ENCODE results near the gene ACSL3.

DNA sequence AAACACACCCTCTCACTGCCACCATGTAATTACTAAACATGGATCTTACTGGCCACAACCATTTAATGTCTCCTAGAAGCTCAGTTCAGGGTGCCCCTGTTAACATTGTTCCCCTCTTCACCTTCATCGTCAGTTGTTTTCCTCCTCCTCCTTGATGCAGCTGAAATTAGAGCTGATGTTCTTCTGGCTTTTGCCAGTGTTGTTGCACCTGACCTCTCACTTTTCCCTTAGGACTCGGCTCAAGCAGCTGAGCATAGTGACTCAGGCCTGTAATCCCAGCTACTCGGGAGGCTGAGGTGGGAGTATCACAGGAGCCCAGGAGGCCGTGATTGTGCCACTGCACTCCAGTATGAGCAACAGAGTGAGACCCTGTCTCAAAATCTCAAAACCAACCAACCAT lies 70.8 kb downstream of the ACSL3 start:
- TF ChIP-seq, protein P1, sequence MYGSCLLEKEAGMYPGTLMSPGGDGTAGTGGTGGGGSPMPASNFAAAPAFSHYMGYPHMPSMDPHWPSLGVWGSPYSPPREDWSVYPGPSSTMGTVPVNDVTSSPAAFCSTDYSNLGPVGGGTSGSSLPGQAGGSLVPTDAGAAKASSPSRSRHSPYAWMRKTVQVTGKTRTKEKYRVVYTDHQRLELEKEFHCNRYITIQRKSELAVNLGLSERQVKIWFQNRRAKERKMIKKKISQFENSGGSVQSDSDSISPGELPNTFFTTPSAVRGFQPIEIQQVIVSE (CRISPR knock-in tag; IDR thresholded peaks at IDR 0.05; ENCODE audit: borderline replicate concordance), result no peak
- TF ChIP-seq, protein P2, sequence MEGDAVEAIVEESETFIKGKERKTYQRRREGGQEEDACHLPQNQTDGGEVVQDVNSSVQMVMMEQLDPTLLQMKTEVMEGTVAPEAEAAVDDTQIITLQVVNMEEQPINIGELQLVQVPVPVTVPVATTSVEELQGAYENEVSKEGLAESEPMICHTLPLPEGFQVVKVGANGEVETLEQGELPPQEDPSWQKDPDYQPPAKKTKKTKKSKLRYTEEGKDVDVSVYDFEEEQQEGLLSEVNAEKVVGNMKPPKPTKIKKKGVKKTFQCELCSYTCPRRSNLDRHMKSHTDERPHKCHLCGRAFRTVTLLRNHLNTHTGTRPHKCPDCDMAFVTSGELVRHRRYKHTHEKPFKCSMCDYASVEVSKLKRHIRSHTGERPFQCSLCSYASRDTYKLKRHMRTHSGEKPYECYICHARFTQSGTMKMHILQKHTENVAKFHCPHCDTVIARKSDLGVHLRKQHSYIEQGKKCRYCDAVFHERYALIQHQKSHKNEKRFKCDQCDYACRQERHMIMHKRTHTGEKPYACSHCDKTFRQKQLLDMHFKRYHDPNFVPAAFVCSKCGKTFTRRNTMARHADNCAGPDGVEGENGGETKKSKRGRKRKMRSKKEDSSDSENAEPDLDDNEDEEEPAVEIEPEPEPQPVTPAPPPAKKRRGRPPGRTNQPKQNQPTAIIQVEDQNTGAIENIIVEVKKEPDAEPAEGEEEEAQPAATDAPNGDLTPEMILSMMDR (IDR thresholded peaks at IDR 0.05), result no peak
- TF ChIP-seq, protein P3, sequence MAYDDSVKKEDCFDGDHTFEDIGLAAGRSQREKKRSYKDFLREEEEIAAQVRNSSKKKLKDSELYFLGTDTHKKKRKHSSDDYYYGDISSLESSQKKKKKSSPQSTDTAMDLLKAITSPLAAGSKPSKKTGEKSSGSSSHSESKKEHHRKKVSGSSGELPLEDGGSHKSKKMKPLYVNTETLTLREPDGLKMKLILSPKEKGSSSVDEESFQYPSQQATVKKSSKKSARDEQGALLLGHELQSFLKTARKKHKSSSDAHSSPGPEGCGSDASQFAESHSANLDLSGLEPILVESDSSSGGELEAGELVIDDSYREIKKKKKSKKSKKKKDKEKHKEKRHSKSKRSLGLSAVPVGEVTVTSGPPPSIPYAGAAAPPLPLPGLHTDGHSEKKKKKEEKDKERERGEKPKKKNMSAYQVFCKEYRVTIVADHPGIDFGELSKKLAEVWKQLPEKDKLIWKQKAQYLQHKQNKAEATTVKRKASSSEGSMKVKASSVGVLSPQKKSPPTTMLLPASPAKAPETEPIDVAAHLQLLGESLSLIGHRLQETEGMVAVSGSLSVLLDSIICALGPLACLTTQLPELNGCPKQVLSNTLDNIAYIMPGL (CRISPR knock-in tag; IDR thresholded peaks at IDR 0.05), result no peak
- TF ChIP-seq FOXK1 (CRISPR knock-in tag; IDR thresholded peaks at IDR 0.05), result no peak
- TF ChIP-seq, protein P4, sequence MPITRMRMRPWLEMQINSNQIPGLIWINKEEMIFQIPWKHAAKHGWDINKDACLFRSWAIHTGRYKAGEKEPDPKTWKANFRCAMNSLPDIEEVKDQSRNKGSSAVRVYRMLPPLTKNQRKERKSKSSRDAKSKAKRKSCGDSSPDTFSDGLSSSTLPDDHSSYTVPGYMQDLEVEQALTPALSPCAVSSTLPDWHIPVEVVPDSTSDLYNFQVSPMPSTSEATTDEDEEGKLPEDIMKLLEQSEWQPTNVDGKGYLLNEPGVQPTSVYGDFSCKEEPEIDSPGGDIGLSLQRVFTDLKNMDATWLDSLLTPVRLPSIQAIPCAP (CRISPR knock-in tag; IDR thresholded peaks at IDR 0.05), result no peak
- no peak for TF ChIP-seq ETV6 (CRISPR knock-in tag; IDR thresholded peaks at IDR 0.05)
- TF ChIP-seq SP1 (CRISPR knock-in tag; conservative IDR thresholded peaks at IDR 0.05), result no peak
- TF ChIP-seq NR3C1 (CRISPR knock-in tag; conservative IDR thresholded peaks at IDR 0.05; ENCODE audit: low read depth), result no peak
- TF ChIP-seq, protein P5, sequence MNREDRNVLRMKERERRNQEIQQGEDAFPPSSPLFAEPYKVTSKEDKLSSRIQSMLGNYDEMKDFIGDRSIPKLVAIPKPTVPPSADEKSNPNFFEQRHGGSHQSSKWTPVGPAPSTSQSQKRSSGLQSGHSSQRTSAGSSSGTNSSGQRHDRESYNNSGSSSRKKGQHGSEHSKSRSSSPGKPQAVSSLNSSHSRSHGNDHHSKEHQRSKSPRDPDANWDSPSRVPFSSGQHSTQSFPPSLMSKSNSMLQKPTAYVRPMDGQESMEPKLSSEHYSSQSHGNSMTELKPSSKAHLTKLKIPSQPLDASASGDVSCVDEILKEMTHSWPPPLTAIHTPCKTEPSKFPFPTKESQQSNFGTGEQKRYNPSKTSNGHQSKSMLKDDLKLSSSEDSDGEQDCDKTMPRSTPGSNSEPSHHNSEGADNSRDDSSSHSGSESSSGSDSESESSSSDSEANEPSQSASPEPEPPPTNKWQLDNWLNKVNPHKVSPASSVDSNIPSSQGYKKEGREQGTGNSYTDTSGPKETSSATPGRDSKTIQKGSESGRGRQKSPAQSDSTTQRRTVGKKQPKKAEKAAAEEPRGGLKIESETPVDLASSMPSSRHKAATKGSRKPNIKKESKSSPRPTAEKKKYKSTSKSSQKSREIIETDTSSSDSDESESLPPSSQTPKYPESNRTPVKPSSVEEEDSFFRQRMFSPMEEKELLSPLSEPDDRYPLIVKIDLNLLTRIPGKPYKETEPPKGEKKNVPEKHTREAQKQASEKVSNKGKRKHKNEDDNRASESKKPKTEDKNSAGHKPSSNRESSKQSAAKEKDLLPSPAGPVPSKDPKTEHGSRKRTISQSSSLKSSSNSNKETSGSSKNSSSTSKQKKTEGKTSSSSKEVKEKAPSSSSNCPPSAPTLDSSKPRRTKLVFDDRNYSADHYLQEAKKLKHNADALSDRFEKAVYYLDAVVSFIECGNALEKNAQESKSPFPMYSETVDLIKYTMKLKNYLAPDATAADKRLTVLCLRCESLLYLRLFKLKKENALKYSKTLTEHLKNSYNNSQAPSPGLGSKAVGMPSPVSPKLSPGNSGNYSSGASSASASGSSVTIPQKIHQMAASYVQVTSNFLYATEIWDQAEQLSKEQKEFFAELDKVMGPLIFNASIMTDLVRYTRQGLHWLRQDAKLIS (CRISPR knock-in tag; IDR thresholded peaks at IDR 0.05; ENCODE audit: borderline replicate concordance), result no peak
- TF ChIP-seq, protein P6, sequence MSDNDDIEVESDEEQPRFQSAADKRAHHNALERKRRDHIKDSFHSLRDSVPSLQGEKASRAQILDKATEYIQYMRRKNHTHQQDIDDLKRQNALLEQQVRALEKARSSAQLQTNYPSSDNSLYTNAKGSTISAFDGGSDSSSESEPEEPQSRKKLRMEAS (CRISPR knock-in tag; IDR thresholded peaks at IDR 0.05), result no peak
- no peak for TF ChIP-seq ZNF138 (CRISPR knock-in tag; conservative IDR thresholded peaks at IDR 0.05)
- no peak for TF ChIP-seq ATF1 (CRISPR knock-in tag; IDR thresholded peaks at IDR 0.05)
- no peak for TF ChIP-seq ZNF423 (CRISPR knock-in tag; IDR thresholded peaks at IDR 0.05)
- no peak for TF ChIP-seq TP53 (CRISPR knock-in tag; IDR thresholded peaks at IDR 0.05)

All from WTC11 (cell line).